ENCODE results near the gene AGXT. TPM values are rescaled to one million over a fixed set of nuclear protein-coding genes. Genes with fewer than 3 reads are reported as not detected.

AGXT gene
- total RNA-seq, 3 donors from 2014 or later: 0.22 to 4.1 (median 1.0) TPM

- TF ChIP-seq CTCF (IDR thresholded peaks at IDR 0.05): no peak
- DNase-seq: peak; percentile 37 to 49 (median 40)
- intact Hi-C loops (cut with DNase I, micrococcal nuclease): no loop called here
- Histone ChIP-seq H3K4me1 (ENCODE audit: low read depth) (peaks cover 19% of the 10 kb centered on the region), H3K9me3 (no peaks in the 10 kb centered on the region), H3K4me3 (no peak overlapping the region), H3K36me3 (ENCODE audit: low read depth) (no peaks in the 10 kb centered on the region)
- ATAC-seq: no peak
These were observed 24.8 kb downstream of the AGXT start for GRCh38 chr2:240893363-240893844.

- Histone ChIP-seq H3K4me3 (no peak overlapping the region), H3K4me1 (ENCODE audit: low read depth) (peaks cover 18% of the 10 kb centered on the region), H3K36me3 (ENCODE audit: low read depth) (no peaks in the 10 kb centered on the region), H3K9me3 (no peaks in the 10 kb centered on the region)
- peak in 2 of 3 donors; percentile 27 to 46 for DNase-seq
- TF ChIP-seq CTCF (IDR thresholded peaks at IDR 0.05): no peak
- intact Hi-C loops (cut with DNase I, micrococcal nuclease): no loop called here
- ATAC-seq: no peak
These were observed 25.4 kb downstream of the AGXT start for GRCh38 chr2:240894006-240894405.

- ATAC-seq (no peak), DNase-seq (peak in 2 of 3 donors; percentile 23 to 42)
- intact Hi-C loops (cut with DNase I, micrococcal nuclease): no loop called here
- H3K4me3 ChIP-seq: no peak overlapping the region
- peaks cover 11% of the 10 kb centered on the region for H3K4me1 ChIP-seq (ENCODE audit: low read depth)
- H3K9me3 ChIP-seq: no peaks in the 10 kb centered on the region
- TF ChIP-seq CTCF (IDR thresholded peaks at IDR 0.05): no peak
- no peaks in the 10 kb centered on the region for H3K36me3 ChIP-seq (ENCODE audit: low read depth)
These were observed 26.4 kb downstream of the AGXT start for GRCh38 chr2:240894836-240895558.

- Histone ChIP-seq H3K36me3 (ENCODE audit: low read depth) (no peaks in the 10 kb centered on the region), H3K4me1 (ENCODE audit: low read depth) (peaks cover 9% of the 10 kb centered on the region), H3K4me3 (no peak within 1 kb of the TSS), H3K9me3 (no peaks in the 10 kb centered on the region)
- intact Hi-C loops (cut with DNase I, micrococcal nuclease): no loop called here
- TF ChIP-seq CTCF (IDR thresholded peaks at IDR 0.05): no peak
- peak; percentile 1 for ATAC-seq
- peak in 2 of 3 donors; percentile 32 to 49 for DNase-seq
These were observed 27.2 kb downstream of the AGXT start, which contains the start of gene MAB21L4 for GRCh38 chr2:240895656-240896388. Gene MAB21L4 (minus strand): TSS chr2:240896156. CDS start chr2:240895997, 159 bp downstream.

GRCh38 chr2:240896394-240896793 is 27.8 kb downstream of the AGXT start:
- ATAC-seq: peak; percentile 24
- Histone ChIP-seq H3K4me3 (no peak overlapping the region), H3K36me3 (ENCODE audit: low read depth) (no peaks in the 10 kb centered on the region), H3K4me1 (ENCODE audit: low read depth) (peaks cover 9% of the 10 kb centered on the region), H3K9me3 (no peaks in the 10 kb centered on the region)
- no peak for DNase-seq
- intact Hi-C loops (cut with DNase I, micrococcal nuclease): no loop called here
- no peak for TF ChIP-seq CTCF (IDR thresholded peaks at IDR 0.05)
